T-helper 1 cell treated with Interleukin-12 subunit alpha and Interleukin-12 subunit beta and Interleukin-4 antibody, amounts not matched to agents 30 μg/mL and 1 μg/mL, for 36 hours (primary cell): ENCODE measurements around the gene FRMD1.
"Not testable (repeated sequence)": the region's sequence is repeated elsewhere in the genome, so short reads cannot be mapped to it uniquely, and the experiment has no call there.

Experiments used
- H3K27ac Mint-ChIP-seq: one replicate; pipeline ENCODE4 v1.8.0; 2021; ENCODE audit warnings: mild to moderate bottlenecking, mixed read lengths
- H3K27me3 Mint-ChIP-seq: one replicate; pipeline ENCODE4 v1.8.0; 2021; ENCODE audit warnings: low read depth, mixed read lengths
- H3K36me3 Mint-ChIP-seq: one replicate; pipeline ENCODE4 v1.8.0; 2021; ENCODE audit warnings: low read depth, mixed read lengths
- H3K4me1 Mint-ChIP-seq: one replicate; pipeline ENCODE4 v1.8.0; 2021; ENCODE audit warnings: low read depth, mixed read lengths
- H3K4me3 Mint-ChIP-seq: one replicate; pipeline ENCODE4 v1.8.0; 2021; ENCODE audit warnings: mild to moderate bottlenecking, moderate library complexity, mixed read lengths
- H3K9me3 Mint-ChIP-seq: one replicate; pipeline ENCODE4 v1.8.0; 2021; ENCODE audit warnings: mixed read lengths

Gene FRMD1

DNA sequence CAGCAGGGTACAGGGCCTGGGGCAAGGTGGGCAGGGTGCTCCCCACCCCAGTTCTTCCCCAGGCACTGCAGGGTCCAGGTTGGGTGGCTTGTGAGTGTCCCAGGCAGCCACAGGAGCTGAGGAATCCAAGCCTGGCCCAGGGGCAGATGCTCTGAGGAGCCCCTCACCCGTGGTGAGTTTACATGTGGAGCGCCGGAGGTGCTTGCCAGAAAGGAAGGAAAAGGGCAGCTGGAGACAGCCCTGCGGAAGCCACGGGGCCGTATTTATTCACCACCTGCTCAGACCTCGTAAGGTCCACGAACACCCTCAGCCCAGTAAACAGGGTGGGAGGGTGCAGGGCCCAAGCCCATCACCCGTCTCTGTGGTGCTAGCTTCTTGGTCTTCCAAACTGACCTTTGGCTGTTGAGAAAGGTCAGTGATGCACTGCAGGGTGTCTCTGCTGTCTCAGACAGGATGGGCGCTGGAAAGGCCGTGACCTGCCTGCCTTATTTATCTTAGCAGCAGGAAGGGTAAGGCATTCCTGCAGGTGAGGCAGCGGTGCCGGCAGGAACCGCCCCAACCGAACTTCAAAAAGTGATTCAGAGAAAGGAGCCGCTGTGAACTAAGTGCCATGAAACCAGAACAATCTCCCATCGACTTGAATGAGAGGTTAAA, 4.0 kb upstream of the FRMD1 start:
- H3K4me1 Mint-ChIP-seq = no peaks in the 10 kb centered on the region
- no peak overlapping the region for H3K27ac Mint-ChIP-seq
- no peaks in the 10 kb centered on the region for H3K9me3 Mint-ChIP-seq
- no peak overlapping the region for H3K4me3 Mint-ChIP-seq
- H3K36me3 Mint-ChIP-seq = no peaks in the 10 kb centered on the region
- no peaks in the 10 kb centered on the region for H3K27me3 Mint-ChIP-seq

DNA sequence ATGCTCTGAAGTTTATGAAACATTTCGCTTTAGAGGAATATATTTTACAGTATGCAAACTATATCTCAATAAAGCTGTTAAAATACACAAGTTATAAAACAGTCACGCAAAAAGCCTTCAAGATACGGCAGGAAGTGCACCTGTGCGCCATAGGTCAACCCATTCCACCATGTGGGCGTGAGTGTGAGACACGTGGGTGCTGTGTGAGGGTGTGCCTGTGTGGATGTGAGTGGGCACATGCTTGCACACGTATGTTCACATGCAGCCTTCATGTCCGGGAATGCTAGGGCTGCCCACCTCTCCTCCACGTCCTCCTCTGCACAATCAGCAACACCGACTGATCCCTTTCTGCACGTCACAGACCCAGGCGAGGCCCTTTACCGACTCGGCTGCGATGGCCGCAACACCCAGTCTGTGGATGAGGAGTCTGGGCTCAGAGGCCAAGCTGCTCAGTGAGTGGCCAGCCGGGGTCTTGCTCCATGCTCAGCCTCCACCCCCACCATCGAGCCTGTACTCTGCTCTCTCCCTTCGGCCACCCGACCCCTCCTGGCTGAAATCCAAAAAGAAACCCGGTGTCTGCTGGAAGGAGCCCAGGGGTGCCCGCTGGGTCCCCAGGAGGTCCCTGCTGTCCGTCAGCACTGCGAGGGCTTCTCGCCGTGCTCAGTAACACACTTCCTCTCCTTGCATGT, 3.0 kb upstream of the FRMD1 start:
- H3K27me3 Mint-ChIP-seq = no peaks in the 10 kb centered on the region
- H3K4me3 Mint-ChIP-seq = no peak overlapping the region
- no peak overlapping the region for H3K27ac Mint-ChIP-seq
- no peaks in the 10 kb centered on the region for H3K4me1 Mint-ChIP-seq
- no peaks in the 10 kb centered on the region for H3K9me3 Mint-ChIP-seq
- no peaks in the 10 kb centered on the region for H3K36me3 Mint-ChIP-seq

GRCh38 chr6:168080393-168081077, 1.5 kb upstream of the FRMD1 start:
- H3K4me3 Mint-ChIP-seq = no peak overlapping the region
- no peak overlapping the region for H3K27ac Mint-ChIP-seq
- H3K9me3 Mint-ChIP-seq = no peaks in the 10 kb centered on the region
- H3K36me3 Mint-ChIP-seq = no peaks in the 10 kb centered on the region
- no peaks in the 10 kb centered on the region for H3K27me3 Mint-ChIP-seq
- H3K4me1 Mint-ChIP-seq = no peaks in the 10 kb centered on the region

DNA sequence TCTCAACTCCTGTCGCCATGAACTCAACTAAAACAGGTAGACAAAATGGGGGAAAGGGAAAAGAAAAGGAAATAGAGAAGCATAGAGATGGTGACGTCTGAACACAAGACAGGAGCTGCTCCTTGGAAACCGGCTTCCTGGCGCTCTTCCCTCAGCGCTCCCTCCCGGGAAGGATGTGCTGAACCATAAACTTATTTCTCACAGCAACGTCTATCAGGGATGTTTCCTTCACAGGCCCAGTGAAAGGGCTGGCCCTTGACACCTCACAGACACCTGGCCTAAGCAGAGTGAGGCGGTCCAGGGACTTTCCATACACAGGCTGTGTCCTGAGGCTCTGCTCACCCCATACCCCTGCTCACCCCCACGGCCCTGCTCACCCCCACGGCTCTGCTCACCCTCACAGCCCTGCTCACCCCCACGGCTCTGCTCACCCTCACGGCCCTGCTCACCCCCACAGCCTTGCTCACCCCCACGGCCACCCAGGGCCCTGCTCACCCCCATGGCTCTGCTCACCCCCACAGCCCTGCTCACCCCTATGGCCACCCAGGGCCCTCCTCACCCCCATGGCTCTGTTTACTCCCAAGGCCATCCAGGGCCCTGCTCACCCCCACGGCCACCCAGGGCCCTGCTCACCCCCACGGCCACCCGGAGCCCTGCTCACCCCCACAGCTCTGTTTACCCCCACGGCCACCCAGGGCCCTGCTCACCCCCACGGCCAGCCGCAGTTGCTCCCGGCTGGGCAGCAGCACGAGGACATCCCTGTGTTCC, 653 bp downstream of the FRMD1 start:
- no peak overlapping the region for H3K4me3 Mint-ChIP-seq
- no peaks in the 10 kb centered on the region for H3K9me3 Mint-ChIP-seq
- no peaks in the 10 kb centered on the region for H3K4me1 Mint-ChIP-seq
- H3K36me3 Mint-ChIP-seq = no peaks in the 10 kb centered on the region
- no peaks in the 10 kb centered on the region for H3K27me3 Mint-ChIP-seq
- H3K27ac Mint-ChIP-seq = no peak overlapping the region

DNA sequence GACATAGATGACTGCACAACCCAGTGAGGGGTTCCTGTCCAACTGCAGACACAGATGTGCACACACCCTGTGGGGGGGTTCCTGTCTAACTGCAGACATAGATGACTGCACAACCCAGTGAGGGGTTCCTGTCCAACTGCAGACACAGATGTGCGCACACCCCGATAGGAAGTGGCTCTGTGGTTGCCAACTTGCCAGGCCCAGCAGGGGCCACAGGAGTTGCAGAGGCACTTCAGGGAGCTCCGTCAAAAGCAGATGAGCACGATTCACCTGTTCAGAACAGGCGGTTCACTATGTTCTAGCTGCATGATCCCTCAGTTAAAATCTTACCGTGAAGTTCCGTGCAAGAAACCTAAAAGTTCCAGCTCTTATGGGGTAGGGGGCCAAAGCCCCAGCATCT, 1.6 kb downstream of the FRMD1 start:
- not testable (repeated sequence) for H3K4me1 Mint-ChIP-seq, H3K36me3 Mint-ChIP-seq, H3K4me3 Mint-ChIP-seq, H3K27me3 Mint-ChIP-seq, H3K9me3 Mint-ChIP-seq, H3K27ac Mint-ChIP-seq

DNA sequence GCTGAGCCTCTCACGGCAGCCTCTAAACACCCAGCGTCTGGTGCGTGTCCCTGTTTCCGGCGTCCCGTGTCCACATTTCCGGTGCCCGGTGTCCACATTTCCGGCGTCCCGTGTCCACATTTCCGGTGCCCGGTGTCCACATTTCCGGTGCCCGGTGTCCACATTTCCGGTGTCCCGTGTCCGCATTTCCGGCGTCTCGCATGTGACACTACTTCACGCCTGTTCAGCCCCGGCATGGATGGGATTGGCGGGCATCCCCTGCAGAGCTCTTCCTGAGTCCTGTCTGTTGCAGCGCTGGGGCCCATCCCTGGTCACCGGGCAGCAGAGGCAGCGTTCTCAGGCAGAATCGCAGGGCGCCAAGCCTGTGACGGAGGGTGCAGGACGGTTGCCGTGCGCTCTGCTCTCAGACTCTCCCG, 3.2 kb downstream of the FRMD1 start:
- Mint-ChIP-seq H3K36me3 (no peaks in the 10 kb centered on the region), H3K27ac (no peak overlapping the region)

GRCh38 chr6:168075216-168075615, 3.8 kb downstream of the FRMD1 start:
- no peaks in the 10 kb centered on the region for H3K27me3 Mint-ChIP-seq
- H3K9me3 Mint-ChIP-seq = no peaks in the 10 kb centered on the region
- H3K4me3 Mint-ChIP-seq = no peak overlapping the region
- H3K27ac Mint-ChIP-seq = no peak overlapping the region
- H3K36me3 Mint-ChIP-seq = no peaks in the 10 kb centered on the region
- H3K4me1 Mint-ChIP-seq = no peaks in the 10 kb centered on the region

More for the DNA sequence above, 3.2 kb downstream of the FRMD1 start:
- Mint-ChIP-seq H3K4me3 (no peak overlapping the region), H3K9me3 (no peaks in the 10 kb centered on the region), H3K27me3 (no peaks in the 10 kb centered on the region), H3K4me1 (no peaks in the 10 kb centered on the region)

DNA sequence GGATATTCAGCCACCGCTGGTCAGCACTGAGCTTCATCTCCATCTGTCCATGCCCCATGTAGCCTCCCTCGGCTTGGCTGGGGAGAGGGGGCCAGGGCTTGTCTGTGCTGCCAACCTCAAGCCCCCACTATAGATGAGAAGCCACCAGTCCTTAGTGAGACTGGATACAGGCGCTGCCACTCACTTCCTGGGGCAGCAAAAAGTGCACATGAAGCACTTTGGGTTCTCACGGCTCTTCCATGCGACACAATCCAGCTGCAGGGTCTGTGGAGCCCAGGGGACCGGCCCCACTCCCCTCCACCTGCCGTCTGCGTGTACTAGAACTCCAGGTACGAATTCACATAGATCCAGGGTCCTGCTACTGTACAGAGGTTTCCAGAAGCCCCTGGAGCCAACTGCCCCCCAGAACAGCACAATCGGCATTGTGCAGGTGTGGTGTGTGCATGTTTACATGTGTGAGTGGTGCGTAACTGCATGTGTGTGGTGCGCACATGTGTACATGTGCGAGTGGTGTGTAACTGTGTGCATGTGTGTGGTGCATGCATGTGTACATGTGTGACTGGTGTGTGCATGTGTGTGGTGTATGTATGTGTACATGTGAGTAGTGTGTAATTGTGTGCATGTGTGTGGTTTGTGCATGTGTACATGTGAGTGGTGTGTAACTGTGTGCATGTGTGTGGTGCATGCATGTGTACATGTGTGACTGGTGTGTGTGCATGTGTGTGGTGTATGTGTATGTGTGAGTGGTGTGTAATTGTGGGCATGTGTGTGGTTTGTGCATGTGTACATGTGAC, 4.9 kb downstream of the FRMD1 start:
- H3K27me3 Mint-ChIP-seq = no peaks in the 10 kb centered on the region
- H3K9me3 Mint-ChIP-seq = no peaks in the 10 kb centered on the region
- no peak overlapping the region for H3K4me3 Mint-ChIP-seq
- no peak overlapping the region for H3K27ac Mint-ChIP-seq
- H3K4me1 Mint-ChIP-seq = no peaks in the 10 kb centered on the region
- H3K36me3 Mint-ChIP-seq = no peaks in the 10 kb centered on the region

- H3K9me3 Mint-ChIP-seq = no peaks in the 10 kb centered on the region
- H3K4me1 Mint-ChIP-seq = no peaks in the 10 kb centered on the region
- no peaks in the 10 kb centered on the region for H3K36me3 Mint-ChIP-seq
- H3K27me3 Mint-ChIP-seq = no peaks in the 10 kb centered on the region
- no peak overlapping the region for H3K27ac Mint-ChIP-seq
- no peak overlapping the region for H3K4me3 Mint-ChIP-seq
Observed at GRCh38 chr6:168072730-168073129, 6.3 kb downstream of the FRMD1 start.

GRCh38 chr6:168072261-168072660, 6.8 kb downstream of the FRMD1 start:
- Mint-ChIP-seq H3K36me3 (no peaks in the 10 kb centered on the region), H3K9me3 (no peaks in the 10 kb centered on the region), H3K4me3 (no peak overlapping the region)

DNA sequence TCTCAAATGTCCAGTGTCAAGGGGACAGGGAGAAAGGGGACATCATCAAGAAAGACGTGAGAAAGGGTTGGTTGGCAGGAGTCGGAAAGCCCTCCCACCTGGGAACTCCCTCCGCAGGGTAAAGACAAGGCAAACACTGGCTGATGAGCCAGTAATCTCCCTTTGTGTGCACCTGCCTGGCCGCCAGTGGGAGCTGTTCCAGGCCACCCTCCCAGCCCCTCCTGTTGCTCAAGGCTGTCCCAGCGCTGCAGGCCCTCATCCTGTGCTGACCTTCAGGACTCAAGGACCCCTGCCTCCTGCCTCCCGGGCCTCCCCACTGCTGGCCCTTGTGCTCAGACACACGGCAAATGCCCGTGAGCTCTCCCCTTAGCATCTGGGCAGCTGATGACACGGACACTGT, 7.4 kb downstream of the FRMD1 start:
- Mint-ChIP-seq H3K4me3 (no peak overlapping the region), H3K4me1 (no peaks in the 10 kb centered on the region), H3K9me3 (no peaks in the 10 kb centered on the region), H3K36me3 (no peaks in the 10 kb centered on the region), H3K27me3 (no peaks in the 10 kb centered on the region), H3K27ac (no peak overlapping the region)

More at GRCh38 chr6:168072261-168072660, 6.8 kb downstream of the FRMD1 start:
- Mint-ChIP-seq H3K27ac (no peak overlapping the region), H3K4me1 (no peaks in the 10 kb centered on the region), H3K27me3 (no peaks in the 10 kb centered on the region)

DNA sequence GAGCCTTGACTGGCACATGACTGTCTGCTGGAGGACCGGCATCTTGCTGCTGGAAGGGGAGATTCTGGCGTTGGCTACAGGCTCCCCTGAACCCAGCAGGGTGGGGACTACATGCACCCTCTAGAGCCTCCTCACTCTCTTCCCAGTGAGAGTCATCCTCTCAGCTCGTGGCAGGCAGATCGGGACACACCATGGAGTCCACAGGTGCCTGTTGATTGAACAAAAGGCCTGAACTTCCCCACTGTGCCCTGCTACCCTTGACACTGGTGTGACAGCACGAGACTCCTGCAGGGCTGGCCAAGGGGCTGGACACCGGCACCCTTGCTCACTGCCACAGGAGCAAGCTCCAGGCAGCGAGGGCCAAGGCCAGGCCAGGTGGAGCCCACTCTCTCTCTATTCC, 8.2 kb downstream of the FRMD1 start:
- Mint-ChIP-seq H3K36me3 (no peaks in the 10 kb centered on the region), H3K27me3 (no peaks in the 10 kb centered on the region), H3K9me3 (no peaks in the 10 kb centered on the region), H3K4me1 (no peaks in the 10 kb centered on the region), H3K4me3 (no peak overlapping the region), H3K27ac (no peak overlapping the region)

DNA sequence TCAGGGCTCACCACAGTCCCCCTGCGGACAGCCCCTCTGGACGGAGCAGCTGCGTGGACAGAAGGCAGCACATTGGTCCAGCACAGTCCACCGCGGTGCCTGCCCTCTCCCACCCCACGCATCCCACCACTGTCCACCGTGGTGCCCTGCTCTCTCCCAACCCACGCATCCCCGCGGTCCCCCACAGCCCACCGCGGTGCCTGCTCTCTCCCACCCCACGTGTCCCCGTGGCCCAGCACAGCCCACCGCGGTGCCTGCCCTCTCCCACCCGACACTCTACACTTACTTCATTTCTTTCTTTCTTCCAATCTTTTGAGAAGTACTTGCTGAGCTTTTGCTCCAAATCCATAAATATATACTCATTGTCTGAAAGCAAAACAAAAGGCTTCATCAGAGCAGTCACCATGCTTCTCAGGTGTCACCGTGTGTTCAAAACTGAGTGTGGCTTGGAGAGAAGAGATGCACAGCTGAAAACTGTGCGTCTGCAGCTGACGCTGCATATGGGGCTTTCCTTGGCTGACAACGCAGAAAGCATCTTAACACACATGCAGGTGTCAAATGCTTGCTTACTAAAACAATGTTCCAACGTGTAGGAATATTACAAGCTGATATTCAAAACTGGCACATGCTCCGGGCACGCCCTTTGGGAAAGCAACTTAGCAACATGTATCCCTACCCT, 11.8 kb downstream of the FRMD1 start:
- Mint-ChIP-seq H3K27me3 (no peaks in the 10 kb centered on the region), H3K9me3 (no peaks in the 10 kb centered on the region), H3K27ac (no peak overlapping the region), H3K4me1 (no peaks in the 10 kb centered on the region), H3K36me3 (no peaks in the 10 kb centered on the region), H3K4me3 (no peak overlapping the region)
